Nephron (organoid): ENCODE results near the gene EXD3.

Experiments used
- H3K27ac Mint-ChIP-seq, 3 experiments: 2 replicates each; pipeline ENCODE4 v1.8.0; 2020; ENCODE audit warnings: mixed read lengths in 3 of 3, mild to moderate bottlenecking in 2 of 3, moderate library complexity in 1 of 3
- H3K27me3 Mint-ChIP-seq: 2 replicates; pipeline ENCODE4 v1.8.0; 2021; ENCODE audit warnings: low read depth, mild to moderate bottlenecking, moderate library complexity, mixed read lengths
- H3K36me3 Mint-ChIP-seq: 2 replicates; pipeline ENCODE4 v1.8.0; 2020; ENCODE audit warnings: low read depth, mixed read lengths
- H3K4me1 Mint-ChIP-seq: 2 replicates; pipeline ENCODE4 v1.8.0; 2020; ENCODE audit warnings: mixed read lengths
- H3K4me3 Mint-ChIP-seq, 3 experiments: 2 replicates each; pipeline ENCODE4 v1.8.0; 2020; ENCODE audit warnings: mild to moderate bottlenecking in 3 of 3, mixed read lengths in 3 of 3, moderate library complexity in 2 of 3
- H3K9me3 Mint-ChIP-seq: 2 replicates; pipeline ENCODE4 v1.8.0; 2020; ENCODE audit warnings: mixed read lengths
- TF ChIP-seq, protein P1 (sequence below), 3 experiments: fragments of 200-600 bp; sonication (generic); IDR thresholded peaks; one replicate each; pipeline ENCODE4 v1.5.0; 2021; ENCODE audit warnings: antibody characterized with exemption in 3 of 3; ENCODE audit not compliant: unreplicated experiment in 3 of 3

The EXD3 gene

GRCh38 chr9:137461663-137462395 lies 38.9 kb upstream of the EXD3 start:
- Mint-ChIP-seq H3K9me3 (no peaks in the 10 kb centered on the region), H3K4me1 (no peaks in the 10 kb centered on the region), H3K36me3 (no peaks in the 10 kb centered on the region), H3K4me3 (no peak overlapping the region), H3K27ac (no peak overlapping the region), H3K27me3 (peaks cover 12% of the 10 kb centered on the region)
- TF ChIP-seq, protein P1, sequence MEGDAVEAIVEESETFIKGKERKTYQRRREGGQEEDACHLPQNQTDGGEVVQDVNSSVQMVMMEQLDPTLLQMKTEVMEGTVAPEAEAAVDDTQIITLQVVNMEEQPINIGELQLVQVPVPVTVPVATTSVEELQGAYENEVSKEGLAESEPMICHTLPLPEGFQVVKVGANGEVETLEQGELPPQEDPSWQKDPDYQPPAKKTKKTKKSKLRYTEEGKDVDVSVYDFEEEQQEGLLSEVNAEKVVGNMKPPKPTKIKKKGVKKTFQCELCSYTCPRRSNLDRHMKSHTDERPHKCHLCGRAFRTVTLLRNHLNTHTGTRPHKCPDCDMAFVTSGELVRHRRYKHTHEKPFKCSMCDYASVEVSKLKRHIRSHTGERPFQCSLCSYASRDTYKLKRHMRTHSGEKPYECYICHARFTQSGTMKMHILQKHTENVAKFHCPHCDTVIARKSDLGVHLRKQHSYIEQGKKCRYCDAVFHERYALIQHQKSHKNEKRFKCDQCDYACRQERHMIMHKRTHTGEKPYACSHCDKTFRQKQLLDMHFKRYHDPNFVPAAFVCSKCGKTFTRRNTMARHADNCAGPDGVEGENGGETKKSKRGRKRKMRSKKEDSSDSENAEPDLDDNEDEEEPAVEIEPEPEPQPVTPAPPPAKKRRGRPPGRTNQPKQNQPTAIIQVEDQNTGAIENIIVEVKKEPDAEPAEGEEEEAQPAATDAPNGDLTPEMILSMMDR (IDR thresholded peaks at IDR 0.05; ENCODE audit: unreplicated experiment in 3 of 3), result no peak

DNA sequence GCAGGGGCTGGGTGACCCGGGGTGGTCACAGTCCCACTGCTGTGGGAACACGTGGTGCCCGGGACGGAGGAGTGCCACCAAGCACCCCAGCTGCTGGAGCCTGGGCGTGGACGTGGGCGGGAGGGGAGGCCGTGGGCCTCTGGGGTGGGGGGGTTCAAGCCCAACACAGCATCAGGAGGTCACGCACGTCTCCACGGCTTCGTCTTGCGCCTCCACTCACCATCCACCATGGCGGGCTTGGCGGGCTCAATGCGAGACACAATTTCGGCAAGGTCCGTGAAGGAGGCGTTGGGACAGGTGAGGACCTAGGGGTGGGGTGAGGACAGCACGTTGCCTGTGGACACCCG lies 38.3 kb upstream of the EXD3 start:
- Mint-ChIP-seq H3K36me3 (no peaks in the 10 kb centered on the region), H3K27me3 (peaks cover 12% of the 10 kb centered on the region), H3K4me1 (peaks cover 5% of the 10 kb centered on the region), H3K4me3 (no peak overlapping the region), H3K9me3 (no peaks in the 10 kb centered on the region), H3K27ac (no peak overlapping the region)
- TF ChIP-seq, protein P1 (IDR thresholded peaks at IDR 0.05; ENCODE audit: unreplicated experiment in 3 of 3), result no peak

- no peak overlapping the region for H3K27ac Mint-ChIP-seq
- no peaks in the 10 kb centered on the region for H3K36me3 Mint-ChIP-seq
- H3K27me3 Mint-ChIP-seq, result peaks cover 16% of the 10 kb centered on the region
- no peaks in the 10 kb centered on the region for H3K9me3 Mint-ChIP-seq
- H3K4me3 Mint-ChIP-seq, result peak overlapping the region in 2 of 3 experiments; percentile 28 to 41
- TF ChIP-seq, protein P1 (IDR thresholded peaks at IDR 0.05; ENCODE audit: unreplicated experiment in 3 of 3), result no peak
- H3K4me1 Mint-ChIP-seq, result peaks cover 12% of the 10 kb centered on the region
These were observed 37.7 kb upstream of the EXD3 start for GRCh38 chr9:137460363-137461315.

DNA sequence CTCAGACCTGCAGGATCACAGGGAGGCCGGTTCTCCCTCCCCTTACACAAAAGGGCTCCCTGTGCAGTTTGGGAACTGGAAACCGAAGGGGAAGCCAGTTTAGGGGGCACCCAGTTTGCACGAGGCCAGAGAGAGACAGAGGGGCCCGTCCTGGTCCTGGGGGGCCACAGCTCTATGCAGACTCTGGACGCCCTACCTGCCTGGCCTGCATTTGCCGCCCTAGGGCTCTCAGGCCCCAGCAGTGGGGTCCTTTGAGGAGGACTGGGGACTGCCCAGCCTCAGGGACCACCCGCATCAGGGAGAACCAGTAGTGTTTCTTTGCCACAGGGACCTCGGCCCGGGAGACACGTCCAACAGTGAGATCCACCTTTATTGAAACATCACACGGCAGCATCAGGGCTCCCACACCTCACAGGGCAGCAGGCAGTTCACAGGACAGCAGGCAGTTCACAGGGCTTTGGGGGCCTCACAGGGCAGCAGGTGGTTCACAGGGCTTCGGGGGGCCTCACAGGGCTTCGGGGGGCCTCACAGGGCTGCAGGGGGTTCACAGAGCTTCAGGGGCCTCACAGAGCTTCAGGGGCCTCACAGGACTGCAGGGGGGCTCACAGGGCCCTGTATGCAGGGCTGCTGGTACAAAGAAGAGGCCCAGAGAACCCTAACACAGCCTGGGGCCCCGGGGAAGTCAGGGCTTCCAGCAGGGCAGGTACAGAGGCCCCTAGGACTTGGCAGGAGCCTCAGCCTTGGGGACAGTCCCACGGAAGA lies 36.8 kb upstream of the EXD3 start:
- Mint-ChIP-seq H3K36me3 (no peaks in the 10 kb centered on the region), H3K4me1 (peaks cover 12% of the 10 kb centered on the region), H3K9me3 (no peaks in the 10 kb centered on the region), H3K4me3 (peak overlapping the region; percentile 66 to 71 (median 68)), H3K27me3 (peaks cover 16% of the 10 kb centered on the region), H3K27ac (peak overlapping the region in 1 of 3 experiments; percentile 26)
- TF ChIP-seq, protein P1 (IDR thresholded peaks at IDR 0.05; ENCODE audit: unreplicated experiment in 3 of 3), result no peak

DNA sequence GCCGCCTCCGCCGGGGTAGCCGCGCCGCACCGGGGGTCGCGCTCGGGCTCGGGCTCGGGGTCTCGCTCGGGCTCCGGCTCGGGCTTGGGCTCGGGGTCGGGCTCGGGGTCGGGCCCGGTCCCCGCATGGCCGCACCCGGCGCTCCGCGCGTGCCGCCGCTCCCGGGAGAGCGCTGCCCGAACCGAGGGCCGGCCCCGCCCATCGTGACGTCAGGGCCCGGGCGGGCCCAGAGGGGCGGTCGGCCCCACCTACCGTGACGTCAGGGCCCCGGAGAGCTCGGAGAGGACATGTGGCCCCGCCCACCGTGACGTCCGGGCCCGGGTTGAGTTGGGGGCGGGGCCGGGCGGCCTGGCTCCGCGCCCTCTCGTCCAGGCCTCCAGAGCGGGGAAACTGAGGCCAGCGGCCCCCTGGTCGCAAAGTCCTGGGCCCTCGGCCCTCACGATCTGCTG lies 36.2 kb upstream of the EXD3 start, which contains the start of gene NSMF:
Gene NSMF, minus strand, starts transcription at position 183 of the 449 bp plus-strand sequence. CDS start 232 bp downstream, outside the sequence.
- Mint-ChIP-seq H3K4me3 (peak within 1 kb of the TSS; percentile 66 to 71 (median 68)), H3K36me3 (no peaks in the 10 kb centered on the region), H3K27ac (peak within 1 kb of the TSS in 1 of 3 experiments; percentile 26), H3K9me3 (no peaks in the 10 kb centered on the region), H3K4me1 (peaks cover 12% of the 10 kb centered on the region), H3K27me3 (peaks cover 16% of the 10 kb centered on the region)
- TF ChIP-seq, protein P1 (IDR thresholded peaks at IDR 0.05; ENCODE audit: unreplicated experiment in 3 of 3), result no peak
